SK-N-MC (cell line): ENCODE data around the gene IFI27L1.

Experiments
- EZH2 ChIP-seq: fragments of 200-600 bp; sonication (generic); IDR thresholded peaks from one replicate; pipeline ENCODE4 v1.6.1; 2017; ENCODE audit warnings: antibody characterized with exemption
- POLR2AphosphoS5 ChIP-seq: IDR thresholded peaks from 2 replicates; pipeline ENCODE4 v1.6.1; 2012; ENCODE audit warnings: mild to moderate bottlenecking, low read depth, low read length, borderline replicate concordance

DNA sequence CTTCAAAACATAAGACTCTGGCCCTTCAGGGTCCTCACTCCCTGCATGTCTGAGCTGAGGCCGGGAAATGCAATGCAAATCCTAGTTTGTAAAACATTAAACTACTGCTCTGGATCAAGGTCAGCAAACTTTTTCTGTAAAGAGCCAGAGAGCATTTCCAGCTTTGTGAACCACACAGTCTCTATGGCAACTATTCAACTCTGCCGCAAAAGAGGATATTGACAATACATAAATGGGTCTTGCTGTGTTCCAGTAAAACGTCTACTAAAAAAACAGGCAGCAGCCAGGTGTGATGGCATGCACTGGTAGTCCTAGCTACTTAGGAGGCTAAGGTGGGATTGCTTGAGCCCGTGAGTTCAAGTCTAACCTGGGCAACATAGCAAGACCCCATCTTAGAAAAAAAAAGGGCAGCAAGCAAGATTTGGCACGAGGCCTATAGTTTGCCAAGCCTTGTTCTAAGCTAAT lies 22.4 kb upstream of the IFI27L1 start:
- no peak for TF ChIP-seq POLR2AphosphoS5
- no peak for TF ChIP-seq EZH2
